Tibial artery (tissue), 4 donors: Measurements from ENCODE around the gene CDCA8.

Experiments
- DNase-seq, 2 donors: peaks; one replicate each; pipeline ENCODE4 v3.0.0-alpha.2; 2019
- H3K27ac ChIP-seq, 2 donors: fragments of 200-600 bp; sonication (generic) in 1 of 2; 1 replicate in 1 of 2; 2 replicates in 1 of 2; pipeline ENCODE4 v1.5.1; 2018 to 2019; ENCODE audit warnings: mild to moderate bottlenecking in 1 of 2
- H3K27me3 ChIP-seq, 2 donors: fragments of 200-600 bp; sonication (generic) in 1 of 2; one replicate each; pipeline versions ENCODE4 v1.5.1 to v1.6.0; 2016 to 2019
- H3K36me3 ChIP-seq, 3 donors: fragments of 200-600 bp; sonication (generic) in 2 of 3; one replicate each; pipeline ENCODE4 v1.5.1; 2016 to 2019; ENCODE audit warnings: mild to moderate bottlenecking in 2 of 3
- H3K4me1 ChIP-seq, 4 donors: fragments of 200-600 bp; sonication (generic) in 2 of 4; 1 replicate in 3 of 4; 2 replicates in 1 of 4; pipeline ENCODE4 v1.5.1; 2016 to 2019
- H3K4me3 ChIP-seq, 2 donors: fragments of 200-600 bp; sonication (generic) in 1 of 2; 1 replicate in 1 of 2; 2 replicates in 1 of 2; pipeline ENCODE4 v1.5.1; 2018 to 2019; ENCODE audit warnings: mild to moderate bottlenecking in 2 of 2
- H3K9me3 ChIP-seq, 3 donors: fragments of 200-600 bp; sonication (generic) in 1 of 3; one replicate each; pipeline ENCODE4 v1.5.1; 2016 to 2019
- intact Hi-C: fragments of 100-400 bp; cut with DNase I; formaldehyde crosslinking; loops from one replicate; pipeline ENCODE4 v1.15.0; 2023; ENCODE audit warnings: low total_unique reads
- TF ChIP-seq, protein P1 (sequence below), 2 experiments: fragments of 200-600 bp in 1 of 2; fragments of 450-650 bp in 1 of 2; IDR thresholded peaks; one replicate each; pipeline ENCODE4 v1.5.1; 2017 to 2019; ENCODE audit warnings: antibody characterized with exemption in 2 of 2, mild to moderate bottlenecking in 1 of 2, moderate library complexity in 1 of 2

Gene CDCA8

DNA sequence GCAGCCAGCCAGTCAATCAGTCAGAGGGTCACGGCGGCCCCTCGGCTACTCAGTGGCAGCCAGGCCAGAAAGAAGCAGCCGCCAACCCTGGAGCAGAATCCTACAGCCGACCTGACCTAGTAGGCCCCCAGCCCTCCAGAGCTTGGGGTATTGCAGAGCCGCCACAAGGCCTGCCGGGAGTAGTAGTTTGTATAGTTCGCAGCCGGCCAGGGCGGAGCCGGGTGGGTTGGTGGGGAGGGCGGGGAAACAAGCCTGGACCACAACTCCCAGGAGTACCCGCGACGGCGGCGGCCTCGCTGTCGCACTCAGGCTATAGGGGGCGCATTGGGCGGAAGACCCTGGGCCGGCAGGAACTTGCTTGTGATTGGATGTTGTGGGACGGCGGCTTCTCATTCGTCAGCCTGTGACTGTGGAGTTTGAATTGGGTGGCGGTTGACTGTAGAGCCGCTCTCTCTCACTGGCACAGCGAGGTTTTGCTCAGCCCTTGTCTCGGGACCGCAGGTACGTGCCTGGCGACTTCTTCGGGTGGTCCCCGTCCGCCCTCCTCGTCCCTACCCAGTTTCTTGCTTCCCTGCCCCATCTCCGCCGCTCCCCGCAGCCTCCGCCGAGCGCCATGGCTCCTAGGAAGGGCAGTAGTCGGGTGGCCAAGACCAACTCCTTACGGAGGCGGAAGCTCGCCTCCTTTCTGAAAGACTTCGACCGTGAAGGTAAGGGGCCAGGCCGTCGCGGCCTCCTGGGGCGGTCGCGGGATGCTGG is at the start of gene CDCA8:
CDCA8 (plus strand) TSS at position 439 of the 756 bp plus-strand sequence; CDS start at position 614, 175 bp downstream.
- Histone ChIP-seq H3K4me1 (peaks cover 0 to 36% (median 27%) of the 10 kb centered on the region in 4 donors), H3K4me3 (peak within 1 kb of the TSS; percentile 62 to 77), H3K27ac (peak within 1 kb of the TSS; percentile 82 to 90), H3K36me3 (peaks cover 0 to 9% (median 0%) of the 10 kb centered on the region in 3 donors), H3K27me3 (no peaks in the 10 kb centered on the region), H3K9me3 (no peaks in the 10 kb centered on the region)
- TF ChIP-seq, protein P1, sequence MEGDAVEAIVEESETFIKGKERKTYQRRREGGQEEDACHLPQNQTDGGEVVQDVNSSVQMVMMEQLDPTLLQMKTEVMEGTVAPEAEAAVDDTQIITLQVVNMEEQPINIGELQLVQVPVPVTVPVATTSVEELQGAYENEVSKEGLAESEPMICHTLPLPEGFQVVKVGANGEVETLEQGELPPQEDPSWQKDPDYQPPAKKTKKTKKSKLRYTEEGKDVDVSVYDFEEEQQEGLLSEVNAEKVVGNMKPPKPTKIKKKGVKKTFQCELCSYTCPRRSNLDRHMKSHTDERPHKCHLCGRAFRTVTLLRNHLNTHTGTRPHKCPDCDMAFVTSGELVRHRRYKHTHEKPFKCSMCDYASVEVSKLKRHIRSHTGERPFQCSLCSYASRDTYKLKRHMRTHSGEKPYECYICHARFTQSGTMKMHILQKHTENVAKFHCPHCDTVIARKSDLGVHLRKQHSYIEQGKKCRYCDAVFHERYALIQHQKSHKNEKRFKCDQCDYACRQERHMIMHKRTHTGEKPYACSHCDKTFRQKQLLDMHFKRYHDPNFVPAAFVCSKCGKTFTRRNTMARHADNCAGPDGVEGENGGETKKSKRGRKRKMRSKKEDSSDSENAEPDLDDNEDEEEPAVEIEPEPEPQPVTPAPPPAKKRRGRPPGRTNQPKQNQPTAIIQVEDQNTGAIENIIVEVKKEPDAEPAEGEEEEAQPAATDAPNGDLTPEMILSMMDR (IDR thresholded peaks at IDR 0.05): peak; percentile 32 to 46
- DNase-seq: peak; percentile 98 to 99
- intact Hi-C loops: no loop called here

DNA sequence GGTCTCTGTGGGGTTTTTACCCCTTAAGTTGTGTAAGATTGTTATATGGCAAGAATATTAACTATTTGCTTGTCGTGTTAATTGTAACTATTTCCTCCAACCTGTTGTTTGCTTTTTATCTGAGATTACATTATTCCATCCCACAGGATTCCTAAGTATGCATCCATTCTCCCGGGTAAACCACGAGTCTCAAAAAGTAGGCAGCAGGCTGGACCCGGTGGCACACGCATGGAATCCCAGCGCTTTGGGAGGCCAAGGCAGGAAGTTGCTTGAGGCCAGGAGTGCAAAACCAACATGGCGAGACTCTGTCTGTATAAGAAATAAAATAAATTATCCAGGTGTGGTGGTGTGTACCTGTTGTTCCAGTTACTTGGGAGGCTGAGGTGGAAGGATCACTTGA is 45.0 kb upstream of the CDCA8 start:
- DNase-seq: no peak
- Histone ChIP-seq H3K9me3 (peaks cover 0 to 5% (median 1%) of the 10 kb centered on the region in 3 donors), H3K4me1 (no peaks in the 10 kb centered on the region), H3K27me3 (peaks cover 0 to 27% of the 10 kb centered on the region in 2 donors), H3K4me3 (no peak overlapping the region), H3K27ac (no peak overlapping the region), H3K36me3 (no peaks in the 10 kb centered on the region)
- intact Hi-C loops: no loop called here
- TF ChIP-seq, protein P1 (IDR thresholded peaks at IDR 0.05): no peak

DNA sequence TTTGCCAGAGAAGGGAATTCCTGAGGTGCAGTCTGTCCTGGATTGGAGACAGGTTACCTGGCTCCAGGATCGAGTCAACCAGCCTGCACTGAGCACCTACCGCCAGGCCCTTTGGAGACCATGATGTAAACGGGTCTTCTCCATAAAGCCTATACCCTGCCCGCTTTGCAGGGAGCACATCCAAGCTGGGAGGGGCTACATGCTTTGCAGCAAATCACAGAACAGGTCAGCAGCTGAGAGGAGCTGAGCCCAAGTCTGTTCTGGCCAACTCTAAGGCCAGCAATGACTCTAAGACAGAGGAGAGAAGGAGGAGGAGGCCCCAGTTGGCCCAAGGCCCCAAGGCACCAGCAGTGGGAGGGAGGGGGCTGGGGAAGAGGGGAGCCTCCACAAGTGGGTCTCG is 42.1 kb upstream of the CDCA8 start:
- no peak overlapping the region for H3K4me3 ChIP-seq
- intact Hi-C loops: no loop called here
- TF ChIP-seq, protein P1 (IDR thresholded peaks at IDR 0.05): no peak
- no peak for DNase-seq
- H3K36me3 ChIP-seq: no peaks in the 10 kb centered on the region
- H3K27ac ChIP-seq: no peak overlapping the region
- H3K27me3 ChIP-seq: peaks cover 0 to 24% of the 10 kb centered on the region in 2 donors
- H3K9me3 ChIP-seq: no peaks in the 10 kb centered on the region
- H3K4me1 ChIP-seq: no peaks in the 10 kb centered on the region

GRCh38 chr1:37650721-37651120 is 41.6 kb upstream of the CDCA8 start:
- no peak for DNase-seq
- H3K9me3 ChIP-seq: no peaks in the 10 kb centered on the region
- intact Hi-C loops: no loop called here

DNA sequence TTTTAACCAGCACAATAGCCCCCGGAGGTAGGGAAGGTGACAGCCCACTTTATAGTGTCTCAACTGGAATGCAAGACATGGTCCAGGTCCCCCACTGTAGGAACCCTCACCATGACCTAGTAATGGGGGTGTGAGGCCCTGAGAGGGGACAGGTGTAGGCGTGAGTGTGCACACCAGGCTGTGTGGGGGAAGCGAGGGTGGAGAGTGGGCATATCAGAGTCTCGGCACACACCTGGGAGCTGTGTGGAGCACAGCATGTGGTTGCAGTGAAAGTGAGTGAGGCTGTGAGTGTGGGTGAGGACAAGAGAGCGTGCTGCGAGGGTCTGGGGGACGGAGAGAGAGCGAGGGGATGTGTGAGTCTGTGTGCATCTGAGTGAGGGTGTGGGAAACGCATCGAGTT is 40.5 kb upstream of the CDCA8 start:
- Histone ChIP-seq H3K9me3 (no peaks in the 10 kb centered on the region), H3K36me3 (no peaks in the 10 kb centered on the region), H3K27me3 (peaks cover 0 to 28% of the 10 kb centered on the region in 2 donors), H3K4me1 (no peaks in the 10 kb centered on the region), H3K4me3 (no peak overlapping the region), H3K27ac (no peak overlapping the region)
- TF ChIP-seq, protein P1 (IDR thresholded peaks at IDR 0.05): no peak
- no peak for DNase-seq
- intact Hi-C loops: no loop called here

More at GRCh38 chr1:37650721-37651120, 41.6 kb upstream of the CDCA8 start:
- H3K36me3 ChIP-seq: no peaks in the 10 kb centered on the region
- no peaks in the 10 kb centered on the region for H3K4me1 ChIP-seq
- no peak overlapping the region for H3K27ac ChIP-seq
- no peak overlapping the region for H3K4me3 ChIP-seq
- TF ChIP-seq, protein P1 (IDR thresholded peaks at IDR 0.05): no peak
- peaks cover 0 to 28% of the 10 kb centered on the region in 2 donors for H3K27me3 ChIP-seq
